Measurements from ENCODE around the gene PABPN1L. TPM values are rescaled to one million over a fixed set of nuclear protein-coding genes. Genes with fewer than 3 reads are reported as not detected.

The PABPN1L gene
- total and polyA plus RNA-seq, 2 of the 8 experiments (the other 6 are each of a cell fraction or from before 2014, with no cell fraction given) = not detected

- no peaks in the 10 kb centered on the region for H3K23me2 ChIP-seq (ENCODE audit: low read depth, low read length)
- H3K27ac ChIP-seq (ENCODE audit: low read depth, low read length) = no peak overlapping the region
- no peak overlapping the region for H3K18ac ChIP-seq (ENCODE audit: extremely low read depth, low read length)
- FAIRE-seq (no peak), DNase-seq (ENCODE audit: low read depth in 1 of 2, low spot score in 2 of 2) (no peak)
- no peak overlapping the region for H4K91ac ChIP-seq (replicated peaks; ENCODE audit: insufficient read length, low read length)
- no peaks in the 10 kb centered on the region for H3K79me1 ChIP-seq (ENCODE audit: low read depth, low read length)
- peaks cover 0 to 7% (median under 1%) of the 10 kb centered on the region in 4 experiments; a peak in 2 of 8 replicates for H3K36me3 ChIP-seq (ENCODE audit: control insufficient read depth in 2 of 4, insufficient read depth in 4 of 4, low read length in 3 of 4)
- H4K20me1 ChIP-seq (replicated peaks in 1 of 2; ENCODE audit: control insufficient read depth in 1 of 2, insufficient read depth in 2 of 2, low read length in 2 of 2) = no peaks in the 10 kb centered on the region
- H2BK5ac ChIP-seq (ENCODE audit: low read depth, low read length) = no peak overlapping the region
- H3K23ac ChIP-seq (ENCODE audit: insufficient read length) = no peak overlapping the region
- no peak overlapping the region for H2BK12ac ChIP-seq (ENCODE audit: low read depth, low read length)
- peak overlapping the region; percentile 14 for H4K8ac ChIP-seq (ENCODE audit: extremely low read depth, insufficient read depth, low read length)
- H3K56ac ChIP-seq (replicated peaks; ENCODE audit: insufficient read length, low read depth, low read length) = no peak overlapping the region
- no peaks in the 10 kb centered on the region for H3K9me3 ChIP-seq (ENCODE audit: insufficient read depth in 2 of 2, low read depth in 1 of 2, low read length in 1 of 2)
- H2BK120ac ChIP-seq (replicated peaks; ENCODE audit: low read depth, low read length) = no peak overlapping the region
- no peak overlapping the region for H2AK5ac ChIP-seq (ENCODE audit: low read depth, low read length)
- ChIA-PET POLR2A (ENCODE audit: partially characterized antibody) (interaction anchor here (1.8 kb wide), 1 partner anchor 35 kb away, joined by 5 read pairs; no protein-coding TSS in a partner anchor), CTCF (ENCODE audit: partially characterized antibody) (interaction anchor here (0.7 to 1.4 kb wide), 8 partner anchors 10 to 328 kb away, joined by 3 to 4 read pairs (median 3); no protein-coding TSS in a partner anchor)
- no peaks in the 10 kb centered on the region for H3K79me2 ChIP-seq (ENCODE audit: control insufficient read depth in 1 of 2, insufficient read depth in 2 of 2, low read length in 2 of 2)
- no peak overlapping the region for H3K4ac ChIP-seq (replicated peaks; ENCODE audit: insufficient read length, low read depth, low read length)
- H2AFZ ChIP-seq (ENCODE audit: low read length) = no peak overlapping the region
- H4K5ac ChIP-seq (ENCODE audit: insufficient read length, low read depth, low read length) = no peak overlapping the region
- no peak overlapping the region for H2BK20ac ChIP-seq (ENCODE audit: low read length)
- no peaks in the 10 kb centered on the region for H3K27me3 ChIP-seq (replicated peaks in 1 of 4; ENCODE audit: control insufficient read depth in 3 of 4, extremely low read depth in 1 of 4, insufficient read depth in 3 of 4, low read length in 3 of 4)
- no peak overlapping the region for H3K4me3 ChIP-seq (ENCODE audit: extremely low read depth in 1 of 4, insufficient read depth in 2 of 4, low read depth in 3 of 4, low read length in 4 of 4)
- no peak overlapping the region for H3K14ac ChIP-seq (ENCODE audit: insufficient read length)
- H2BK15ac ChIP-seq (ENCODE audit: low read length) = no peak overlapping the region
- 95% methylated on average over 18 of the region's 39 CpGs; no CpG with 5 or more reads in 1 of the 2 experiments for WGBS, 2 experiments (ENCODE audit: extremely low coverage in 1 of 2, insufficient coverage in 1 of 2, insufficient read length in 1 of 2, insufficient replicate concordance in 2 of 2, low coverage in 1 of 2, low lambda C conversion rate in 2 of 2, missing lambda C conversion rate in 1 of 2)
- H3K4me1 ChIP-seq (replicated peaks in 1 of 4; ENCODE audit: control insufficient read depth in 3 of 4, insufficient read depth in 4 of 4, low read length in 3 of 4) = no peaks in the 10 kb centered on the region
- no peak overlapping the region for H3K4me2 ChIP-seq (ENCODE audit: insufficient read depth in 1 of 2, low read depth in 2 of 2, low read length in 2 of 2)
- no peak overlapping the region for H3K9ac ChIP-seq (replicated peaks in 1 of 4; ENCODE audit: extremely low read depth in 1 of 4, low read depth in 3 of 4, low read length in 3 of 4)
- TF ChIP-seq CTCF (IDR thresholded peaks at IDR 0.05; ENCODE audit: control extremely low read depth in 1 of 3, insufficient read depth in 1 of 3, low read depth in 1 of 3, low read length in 3 of 3) (peak; percentile 5 to 90 (median 57)), SAP30 (IDR thresholded peaks at IDR 0.05; ENCODE audit: insufficient read depth, insufficient replicate concordance, low read length) (no peak), RBBP5 (IDR thresholded peaks at IDR 0.05; ENCODE audit: borderline replicate concordance, low read depth, low read length) (no peak), RNF2 (IDR thresholded peaks at IDR 0.05; ENCODE audit: borderline replicate concordance, low read depth, low read length, missing control alignments, poor library complexity, severe bottlenecking) (no peak), MAX (IDR thresholded peaks at IDR 0.05) (peak; percentile 31; the same call in 1 of the 2 replicates), YY1 (IDR thresholded peaks at IDR 0.05; ENCODE audit: low read depth, low read length) (no peak), RAD21 (IDR thresholded peaks at IDR 0.05 in 1 of 2, conservative IDR thresholded peaks at IDR 0.05 in 1 of 2; ENCODE audit: low read depth in 2 of 2, low read length in 2 of 2) (0 out of 4 replicates have a peak, but pooled peaks of 1 of the 2 experiments have one; percentile 11), EGR1 (IDR thresholded peaks at IDR 0.05; ENCODE audit: borderline replicate concordance, low read depth, low read length) (peak; percentile 92), JUN (IDR thresholded peaks at IDR 0.05; ENCODE audit: low read depth, low read length) (no peak)
Observed at GRCh38 chr16:88839026-88839529, 27.4 kb downstream of the PABPN1L start.

All from H1 (cell line).